PC-3 (cell line): ENCODE results near the gene BCORL1. TPM values are rescaled to one million over a fixed set of nuclear protein-coding genes. Genes with fewer than 3 reads are reported as not detected.

Experiments used
- ATAC-seq: fragments of 200-7000 bp; cut with Tn5 transposase; 2 replicates; pipeline ENCODE4 v1.9.1; 2020; ENCODE audit warnings: mild to moderate bottlenecking, moderate library complexity
- BruUV-seq: library from RNA; stranded (reverse); fragments of 400-500 nt; replicated peaks from 2 replicates; lab custom pipeline; 2021; lab: Mats Ljungman, UMichigan
- CTCF ChIA-PET: fragments of 300-600 bp; sonication (Branson Sonifier 250); formaldehyde crosslinking; loops from one replicate; lab custom pipeline; 2022; ENCODE audit warnings: antibody characterized with exemption; lab: Charles Lee
- POLR2A ChIA-PET: fragments of 300-600 bp; sonication (Branson Sonifier 250); formaldehyde crosslinking; loops from one replicate; lab custom pipeline; 2022; ENCODE audit warnings: antibody characterized with exemption; ENCODE audit not compliant: unreplicated experiment; lab: Charles Lee
- DNase-seq: peaks from one replicate; pipeline ENCODE4 v3.0.0-alpha.2; 2015
- H2AFZ ChIP-seq: fragments of 300-600 bp; sonication (generic); 2 replicates; pipeline ENCODE4 v1.6.0; 2016; ENCODE audit warnings: antibody characterized with exemption, low read length
- H3F3A ChIP-seq: fragments of 300-600 bp; sonication (generic); one replicate; pipeline ENCODE4 v1.6.0; 2017; ENCODE audit warnings: antibody characterized with exemption, low read length, control low read depth, mild to moderate bottlenecking; ENCODE audit not compliant: unreplicated experiment
- H3K27ac ChIP-seq: fragments of 300-600 bp; sonication (generic); 2 replicates; pipeline ENCODE4 v1.5.1; 2016; ENCODE audit warnings: mild to moderate bottlenecking, low read length
- H3K27me3 ChIP-seq: fragments of 300-600 bp; sonication (generic); 2 replicates; pipeline ENCODE4 v1.6.1; 2016; ENCODE audit warnings: low read length, mixed read lengths
- H3K36me3 ChIP-seq: fragments of 300-600 bp; sonication (generic); 2 replicates; pipeline ENCODE4 v1.6.1; 2016; ENCODE audit warnings: low read depth, mixed run types, low read length, mixed read lengths
- H3K4me1 ChIP-seq: fragments of 300-600 bp; sonication (generic); 2 replicates; pipeline ENCODE4 v1.5.1; 2016; ENCODE audit warnings: low read length; ENCODE audit not compliant: insufficient read depth
- H3K4me2 ChIP-seq: fragments of 300-600 bp; sonication (generic); 2 replicates; pipeline ENCODE4 v1.6.0; 2016; ENCODE audit warnings: low read length
- H3K4me3 ChIP-seq: fragments of 300-600 bp; sonication (generic); 2 replicates; pipeline ENCODE4 v1.5.1; 2016; ENCODE audit warnings: mild to moderate bottlenecking, low read length, mixed read lengths
- H3K79me2 ChIP-seq: fragments of 300-600 bp; sonication (generic); 2 replicates; pipeline ENCODE4 v1.6.1; 2017; ENCODE audit warnings: low read length, mixed read lengths
- H3K9ac ChIP-seq: fragments of 300-600 bp; sonication (generic); 2 replicates; pipeline ENCODE4 v1.6.0; 2016; ENCODE audit warnings: mild to moderate bottlenecking, low read length
- H3K9me2 ChIP-seq: fragments of 300-600 bp; sonication (generic); replicated peaks from 2 replicates; pipeline ENCODE4 v1.6.1; 2016; ENCODE audit warnings: mixed run types, low read length, mixed read lengths
- H3K9me3 ChIP-seq: fragments of 300-600 bp; sonication (generic); 2 replicates; pipeline ENCODE4 v1.6.1; 2016; ENCODE audit warnings: low read length, mixed read lengths
- H4K20me1 ChIP-seq: fragments of 300-600 bp; sonication (generic); 2 replicates; pipeline ENCODE4 v1.6.1; 2016; ENCODE audit warnings: low read length, mixed read lengths
- CTCF ChIP-seq: fragments of 300-600 bp; sonication (generic); conservative IDR thresholded peaks from 2 replicates; pipeline ENCODE4 v1.5.1; 2017; ENCODE audit warnings: antibody characterized with exemption, low read depth, mild to moderate bottlenecking, low read length
- EZH2 ChIP-seq: fragments of 300-600 bp; sonication (generic); IDR thresholded peaks from one replicate; pipeline ENCODE4 v1.6.1; 2017; ENCODE audit warnings: antibody characterized with exemption, mild to moderate bottlenecking, low read length; ENCODE audit not compliant: unreplicated experiment
- EZH2phosphoT487 ChIP-seq: fragments of 300-600 bp; sonication (generic); IDR thresholded peaks from 2 replicates; pipeline ENCODE4 v1.6.1; 2018; ENCODE audit warnings: mild to moderate bottlenecking, antibody characterized with exemption, low read length, borderline replicate concordance
- intact Hi-C: fragments of 100-400 bp; cut with micrococcal nuclease; formaldehyde crosslinking; loops from 2 replicates; pipeline ENCODE4 v1.9.0; 2023
- total RNA-seq: library from RNA; depleted of rRNA; stranded (reverse); fragments of >200 nt; gene quantifications from 2 replicates; pipeline ENCODE4 v1.2.3, GENCODE V29; 2014

The BCORL1 gene
- total RNA-seq, 1 experiment from 2014 or later = 3.1 TPM

GRCh38 chrX:129968968-129969367, 13.5 kb upstream of the BCORL1 start:
- CTCF ChIA-PET = no interaction called here
- H3K36me3 ChIP-seq = no peaks in the 10 kb centered on the region
- TF ChIP-seq EZH2 = no peak
- TF ChIP-seq EZH2phosphoT487 = no peak
- TF ChIP-seq CTCF = no peak
- H3K4me1 ChIP-seq = no peaks in the 10 kb centered on the region
- DNase-seq = no peak
- H4K20me1 ChIP-seq = no peaks in the 10 kb centered on the region
- no peaks in the 10 kb centered on the region for H3K9me2 ChIP-seq
- H3K4me3 ChIP-seq = no peak overlapping the region
- POLR2A ChIA-PET = no interaction called here
- ATAC-seq = no peak
- no peak overlapping the region for H3K27ac ChIP-seq
- no peaks in the 10 kb centered on the region for H3K9me3 ChIP-seq
- no peaks in the 10 kb centered on the region for H3K27me3 ChIP-seq
- H2AFZ ChIP-seq = no peak overlapping the region
- no peak overlapping the region for H3K9ac ChIP-seq
- H3K79me2 ChIP-seq = no peaks in the 10 kb centered on the region
- no peak overlapping the region for H3K4me2 ChIP-seq
- intact Hi-C loops = no loop called here
- BruUV-seq = no TSS peak
- H3F3A ChIP-seq = no peaks in the 10 kb centered on the region

- ChIA-PET POLR2A (no interaction called here), CTCF (no interaction called here)
- Histone ChIP-seq H3K4me3 (no peak overlapping the region), H4K20me1 (no peaks in the 10 kb centered on the region), H2AFZ (no peak overlapping the region), H3K9me3 (no peaks in the 10 kb centered on the region), H3F3A (no peaks in the 10 kb centered on the region), H3K4me2 (no peak overlapping the region), H3K9ac (no peak overlapping the region), H3K79me2 (no peaks in the 10 kb centered on the region), H3K4me1 (0 out of 2 replicates have a peak, but pooled peaks cover 3% of the 10 kb centered on the region), H3K27me3 (no peaks in the 10 kb centered on the region), H3K9me2 (no peaks in the 10 kb centered on the region), H3K27ac (no peak overlapping the region), H3K36me3 (no peaks in the 10 kb centered on the region)
- DNase-seq = no peak
- TF ChIP-seq EZH2 = no peak
- no peak for TF ChIP-seq EZH2phosphoT487
- TF ChIP-seq CTCF = no peak
- no peak for ATAC-seq
- no TSS peak for BruUV-seq
- intact Hi-C loops = no loop called here
Observed at GRCh38 chrX:129976441-129976840, 6.0 kb upstream of the BCORL1 start.

GRCh38 chrX:129979207-129979920, 3.1 kb upstream of the BCORL1 start:
- no peak overlapping the region for H3K27ac ChIP-seq
- DNase-seq (no peak), ATAC-seq (no peak)
- TF ChIP-seq EZH2 = no peak
- no peak for TF ChIP-seq CTCF
- TF ChIP-seq EZH2phosphoT487 = no peak
- ChIA-PET POLR2A (no interaction called here), CTCF (no interaction called here)
- intact Hi-C loops = no loop called here
- H3K36me3 ChIP-seq = no peaks in the 10 kb centered on the region
- no peak overlapping the region for H3K4me2 ChIP-seq
- H3K9me2 ChIP-seq = no peaks in the 10 kb centered on the region
- H3K4me1 ChIP-seq = 0 out of 2 replicates have a peak, but pooled peaks cover 5% of the 10 kb centered on the region
- BruUV-seq = no TSS peak
- H3K4me3 ChIP-seq = no peak overlapping the region
- H3F3A ChIP-seq = no peaks in the 10 kb centered on the region
- H2AFZ ChIP-seq = no peak overlapping the region
- H3K79me2 ChIP-seq = peaks cover under 1% of the 10 kb centered on the region; the same call in 1 of the 2 replicates
- H3K27me3 ChIP-seq = no peaks in the 10 kb centered on the region
- H3K9ac ChIP-seq = no peak overlapping the region
- no peaks in the 10 kb centered on the region for H4K20me1 ChIP-seq
- H3K9me3 ChIP-seq = no peaks in the 10 kb centered on the region
